Measurements from ENCODE around the gene STK17B. TPM values are rescaled to one million over a fixed set of nuclear protein-coding genes. Genes with fewer than 3 reads are reported as not detected.
"Not testable (repeated sequence)": the region's sequence is repeated elsewhere in the genome, so short reads cannot be mapped to it uniquely, and the experiment has no call there.

The STK17B gene
- polyA plus RNA-seq, 1 donor = 5.8 TPM

- DNase-seq (ENCODE audit: low read depth) = no peak
These were observed 58.1 kb downstream of the STK17B start for GRCh38 chr2:196113061-196113974.

GRCh38 chr2:196112418-196113034, 58.9 kb downstream of the STK17B start:
- DNase-seq (ENCODE audit: low read depth) = no peak

DNA sequence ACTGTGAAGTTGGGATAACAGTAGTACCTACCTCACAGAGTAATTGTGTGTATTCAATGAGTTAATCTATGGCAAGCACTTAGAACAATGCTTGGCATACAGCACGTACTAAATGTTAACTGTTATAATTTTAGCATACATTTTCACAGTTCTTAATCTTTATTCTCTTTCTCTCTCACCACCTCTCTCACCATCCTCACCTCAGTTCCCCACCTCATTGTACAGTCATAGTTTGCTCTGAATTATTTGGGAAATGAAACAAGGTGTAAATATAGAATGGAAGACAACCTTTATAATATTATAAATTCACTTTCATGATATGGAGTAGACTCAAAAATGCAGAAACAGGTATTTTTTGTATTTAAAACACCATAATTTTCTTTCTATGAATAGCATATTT, 62.8 kb downstream of the STK17B start:
- no peak for DNase-seq (ENCODE audit: low read depth)

DNA sequence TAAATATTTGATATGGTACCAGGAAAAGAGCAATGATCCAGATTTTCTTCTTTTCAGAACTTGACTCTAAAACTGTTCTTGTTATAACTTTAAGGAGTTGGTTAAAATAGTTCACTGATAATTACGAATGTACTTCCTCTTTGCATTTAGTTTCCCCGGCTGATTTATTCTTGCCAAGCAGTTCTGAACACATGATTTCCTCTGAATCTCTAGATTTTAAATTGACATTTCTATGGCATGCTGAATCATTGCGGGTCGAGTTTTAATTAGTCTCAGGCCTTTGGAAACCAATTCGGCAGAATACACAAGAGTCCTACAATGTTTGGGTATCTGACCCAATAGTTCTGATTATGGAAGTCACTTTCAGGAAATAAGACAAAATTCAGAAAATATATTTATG, 65.4 kb downstream of the STK17B start:
- DNase-seq (ENCODE audit: low read depth) = no peak

DNA sequence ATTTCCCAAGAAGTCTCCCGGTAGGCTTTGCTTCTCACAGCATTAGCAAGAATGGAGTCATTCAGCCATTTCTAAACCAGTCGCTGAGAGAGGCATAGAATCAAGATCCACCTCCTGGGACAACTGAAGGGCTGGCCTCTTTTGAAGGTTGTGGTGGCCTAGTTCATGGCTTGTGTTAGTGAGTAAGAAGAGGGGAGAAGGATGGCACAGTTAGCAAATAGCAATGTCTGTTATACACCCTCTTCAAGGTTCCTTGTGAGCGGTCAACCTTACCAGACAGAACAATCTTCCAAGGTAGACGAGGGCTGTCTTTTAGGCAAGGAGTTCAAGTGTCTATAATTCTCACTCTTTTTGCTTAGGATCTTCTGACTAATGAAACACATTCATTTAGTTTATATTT, 67.3 kb downstream of the STK17B start:
- no peak for DNase-seq (ENCODE audit: low read depth)

GRCh38 chr2:196103626-196104025, 67.8 kb downstream of the STK17B start:
- no peak for DNase-seq (ENCODE audit: low read depth)

GRCh38 chr2:196101325-196101991, 69.9 kb downstream of the STK17B start:
- DNase-seq (ENCODE audit: low read depth) = no peak

- no peak for DNase-seq (ENCODE audit: low read depth)
These were observed 71.5 kb downstream of the STK17B start for GRCh38 chr2:196099916-196100315.

DNA sequence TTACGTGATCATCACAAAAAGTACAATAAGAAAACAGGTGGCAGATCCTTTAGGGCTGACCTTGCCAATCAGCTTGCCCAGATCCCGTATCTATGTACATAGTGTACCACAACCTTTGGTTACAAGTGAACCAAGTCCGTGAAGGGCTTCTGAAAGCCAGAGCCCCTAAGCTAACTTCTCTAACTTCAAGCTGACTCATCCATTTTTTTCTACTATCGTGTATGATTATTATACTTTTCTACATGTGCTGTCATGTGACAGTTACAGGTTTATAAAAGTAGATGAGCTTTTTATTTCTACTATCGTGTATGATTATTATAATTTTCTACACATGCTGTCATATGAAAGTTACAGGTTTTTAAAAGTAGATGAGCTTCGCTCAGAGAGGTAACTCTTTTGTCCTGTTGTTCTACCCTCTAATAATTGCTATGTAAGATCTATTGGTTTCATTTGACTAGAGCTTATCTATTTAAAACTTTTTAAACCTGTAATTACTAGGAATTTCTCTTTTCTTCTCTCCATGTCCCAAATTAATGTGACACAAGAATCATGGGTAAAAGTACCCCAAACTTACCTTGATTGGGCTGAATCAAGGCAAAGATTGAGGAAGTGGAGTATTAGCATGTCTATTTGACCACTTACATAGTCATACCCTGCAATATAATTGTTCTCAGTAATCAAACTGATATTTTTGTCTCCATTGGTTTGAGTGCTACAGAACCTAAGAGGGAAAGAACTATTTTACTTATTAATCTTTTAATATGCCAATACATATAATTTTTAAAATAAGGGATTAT, 73.3 kb downstream of the STK17B start:
- DNase-seq (ENCODE audit: low read depth) = no peak

GRCh38 chr2:196096982-196097745, 74.2 kb downstream of the STK17B start:
- DNase-seq (ENCODE audit: low read depth) = no peak

- no peak for DNase-seq (ENCODE audit: low read depth)
These were observed 75.1 kb downstream of the STK17B start for GRCh38 chr2:196096264-196096663.

DNA sequence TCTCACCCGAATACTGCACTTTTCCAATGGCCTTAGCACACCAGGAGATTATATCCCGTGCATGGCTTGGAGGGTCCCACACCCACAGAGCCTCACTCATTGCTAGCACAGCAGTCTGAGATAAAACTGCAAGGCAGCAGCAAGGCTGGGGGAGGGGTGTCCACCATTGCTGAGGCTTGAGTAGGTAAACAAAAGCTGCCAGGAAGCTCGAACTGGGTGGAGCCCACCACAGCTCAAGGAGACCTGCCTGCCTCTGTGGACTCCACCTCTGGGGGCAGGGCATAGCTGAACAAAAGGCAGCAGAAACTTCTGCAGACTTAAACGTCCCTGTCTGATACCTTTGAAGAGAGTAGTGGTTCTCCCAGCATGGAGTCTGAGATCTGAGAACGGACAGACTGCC, 81.9 kb downstream of the STK17B start:
- DNase-seq (ENCODE audit: low read depth) = not testable (repeated sequence)

DNA sequence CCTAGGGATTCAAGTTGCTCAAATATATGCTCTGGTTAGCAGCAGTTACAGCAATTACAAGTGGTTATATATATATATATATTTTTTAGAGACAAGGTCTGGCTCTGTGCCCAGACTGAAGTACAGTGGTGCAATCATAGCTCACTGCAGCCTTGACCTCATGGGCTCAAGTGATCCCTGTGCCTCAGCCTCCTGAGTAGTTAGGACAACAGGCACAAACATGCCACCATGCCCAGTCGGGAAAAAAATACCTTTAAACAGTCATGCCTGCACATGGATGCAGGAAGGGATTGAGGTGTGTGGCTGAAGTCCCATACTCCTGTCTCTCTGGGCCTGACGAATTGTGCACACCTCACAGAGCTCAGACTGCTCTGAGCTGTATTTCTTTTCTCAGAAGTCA, 83.2 kb downstream of the STK17B start:
- no peak for DNase-seq (ENCODE audit: low read depth)

DNA sequence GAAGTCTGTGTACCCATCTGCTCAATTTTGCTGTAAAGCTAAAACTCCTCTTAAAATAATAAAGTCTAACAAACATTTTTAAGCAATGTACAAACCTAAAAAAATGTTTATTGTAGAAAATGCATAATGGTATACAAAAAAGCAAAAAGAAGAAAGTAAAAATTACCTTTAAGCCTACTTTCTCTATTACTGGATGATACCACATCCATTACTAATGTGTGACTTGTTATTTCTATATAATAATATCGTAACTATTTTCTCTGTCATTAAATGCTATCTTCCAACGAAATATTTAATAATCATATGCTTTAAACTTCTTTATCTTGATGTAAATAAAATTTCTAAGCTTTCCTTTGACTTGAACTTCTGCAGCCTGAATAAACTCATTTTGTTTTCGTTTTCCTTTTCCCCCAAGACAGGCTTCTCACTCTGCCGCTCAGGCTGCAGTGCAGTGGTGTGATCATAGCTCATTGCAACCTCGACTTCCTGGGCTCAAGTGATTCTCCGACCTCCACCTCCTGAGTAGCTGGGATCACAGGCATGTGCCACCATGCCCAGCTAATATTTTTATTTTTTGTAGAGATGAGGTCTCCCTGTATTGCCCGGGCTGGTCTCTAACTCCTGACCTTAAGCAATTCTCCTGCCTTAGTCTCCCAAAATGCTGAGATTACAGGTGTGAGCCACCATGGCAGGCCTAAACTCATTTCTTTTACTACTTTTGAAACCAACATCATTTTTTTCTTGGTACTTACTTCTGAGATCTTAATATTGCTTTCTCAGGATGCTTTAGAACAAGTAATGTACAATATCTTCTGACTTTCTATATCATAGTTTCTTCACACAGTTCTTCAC, 84.6 kb downstream of the STK17B start:
- no peak for DNase-seq (ENCODE audit: low read depth)

- no peak for DNase-seq (ENCODE audit: low read depth)
These were observed 87.8 kb downstream of the STK17B start for GRCh38 chr2:196083601-196084000.

Other genes starting within 250 kb of the STK17B start
- gene DNAH7, start 102.7 kb downstream of the STK17B start, polyA plus RNA-seq (ENCODE audit: insufficient read length) = 0.15 TPM

Measured in forelimb muscle (tissue), 1 donor.